ENCODE results near the gene WDR62. TPM values are rescaled to one million over a fixed set of nuclear protein-coding genes. Genes with fewer than 3 reads are reported as not detected.
"Not testable (repeated sequence)": the region's sequence is repeated elsewhere in the genome, so short reads cannot be mapped to it uniquely, and the experiment has no call there.

WDR62 gene
- polyA plus RNA-seq, 12 donors = 2.2 to 4.9 (median 3.1) TPM; not detected in 1

- peak; percentile 81 for DNase-seq
Measured at GRCh38 chr19:36032251-36033104, 22.2 kb upstream of the WDR62 start, which contains the start of gene CLIP3. Gene CLIP3, minus strand, starts transcription at chr19:36032873. Its CDS starts 516 bp downstream, at chr19:36032357.

- no peak for DNase-seq
Measured at GRCh38 chr19:36040495-36040894, 14.2 kb upstream of the WDR62 start.

DNA sequence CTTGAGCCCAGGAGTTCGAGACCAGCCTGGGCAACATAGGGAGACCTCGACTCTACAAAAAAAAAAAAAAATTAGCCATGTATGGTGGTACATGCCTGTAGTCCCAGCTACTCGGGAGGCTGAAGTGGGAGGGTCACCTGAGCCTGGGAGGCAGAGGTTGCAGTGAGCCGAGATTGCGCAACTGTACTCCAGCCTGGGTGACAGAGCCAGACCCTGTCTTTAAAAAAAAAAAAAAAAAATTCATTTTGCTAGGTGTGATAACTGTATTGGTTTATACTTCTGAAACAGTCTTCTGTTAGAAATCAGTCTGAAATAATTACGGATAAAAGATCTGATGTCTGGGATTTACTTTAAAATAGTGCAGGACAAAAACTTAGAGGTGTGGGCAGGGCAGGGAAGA, 13.6 kb upstream of the WDR62 start:
- not testable (repeated sequence) for DNase-seq

GRCh38 chr19:36041831-36042230, 12.9 kb upstream of the WDR62 start:
- DNase-seq = no peak

GRCh38 chr19:36043952-36044351, 10.7 kb upstream of the WDR62 start:
- DNase-seq = no peak

DNA sequence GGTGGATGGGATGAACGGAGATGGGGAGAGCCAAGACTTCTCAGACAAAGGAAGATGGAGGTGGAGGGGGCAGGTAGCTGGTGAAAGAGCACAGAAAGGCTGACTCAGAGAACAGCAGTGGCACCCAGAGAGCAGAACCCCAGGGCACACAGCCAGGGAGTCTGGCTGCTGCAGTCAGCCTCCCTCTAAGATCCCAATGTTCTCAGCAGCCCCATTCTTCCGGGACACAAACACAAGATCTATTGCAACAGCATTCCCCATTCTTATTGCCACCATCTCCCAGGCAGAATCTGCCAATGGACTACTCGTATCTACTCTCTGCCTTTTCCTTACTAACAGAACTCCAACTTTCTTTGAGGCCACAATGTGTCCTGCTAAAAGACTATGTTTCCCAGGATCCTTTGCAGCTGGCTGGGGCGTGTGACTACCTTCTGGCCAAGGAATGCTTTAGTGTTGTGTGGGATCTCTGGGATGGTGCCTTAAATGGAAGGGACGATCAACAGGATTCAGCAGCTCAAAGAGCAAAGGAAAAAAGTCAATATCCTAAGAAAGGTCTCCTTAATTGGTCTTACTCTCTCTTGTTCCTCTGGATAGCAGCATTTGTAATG, 8.2 kb upstream of the WDR62 start:
- no peak for DNase-seq

DNA sequence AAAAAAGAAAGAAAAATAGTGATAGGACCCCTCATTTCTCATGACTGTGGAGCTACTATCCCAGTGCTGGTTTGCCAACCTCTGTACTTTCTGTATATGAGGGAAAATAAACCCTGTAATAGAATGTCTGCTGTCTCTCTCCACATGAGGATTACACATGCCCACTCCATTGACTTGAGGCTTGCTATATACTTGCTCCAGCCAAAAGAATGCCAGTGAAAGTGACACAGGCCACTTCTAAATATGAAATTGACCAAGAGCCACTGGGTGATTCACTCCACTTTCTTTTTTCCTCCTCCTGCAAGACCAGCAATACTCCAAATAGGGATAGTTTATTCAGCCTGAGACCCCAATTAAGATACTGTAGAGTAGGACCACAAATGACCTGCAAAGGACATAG, 6.9 kb upstream of the WDR62 start:
- DNase-seq = no peak

GRCh38 chr19:36049080-36049698, 5.5 kb upstream of the WDR62 start:
- DNase-seq = no peak

DNA sequence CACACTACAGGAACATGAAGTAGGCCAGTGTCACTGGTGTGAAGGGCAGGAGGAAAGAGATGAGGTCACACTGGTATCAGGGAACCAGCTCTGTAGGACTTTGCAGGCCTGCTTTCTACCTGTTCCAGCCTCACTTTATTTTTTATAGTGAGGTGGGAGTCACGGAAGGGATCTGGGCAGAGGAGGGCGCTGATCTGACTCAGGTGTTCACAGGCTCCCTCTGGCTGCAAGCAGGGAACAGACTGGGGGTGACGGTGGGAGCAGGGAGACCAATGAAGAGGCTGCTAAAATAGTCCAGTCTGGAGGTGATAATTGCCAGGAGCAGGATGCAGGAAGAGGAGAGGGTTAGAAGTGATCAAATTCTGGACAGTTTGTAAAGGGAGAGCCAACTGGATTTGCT, 3.5 kb upstream of the WDR62 start:
- DNase-seq = no peak

- DNase-seq = no peak
Measured at GRCh38 chr19:36051637-36052036, 3.1 kb upstream of the WDR62 start.

GRCh38 chr19:36054119-36054732, 471 bp upstream of the WDR62 start, which contains the start of gene THAP8:
Gene THAP8, minus strand, starts transcription at chr19:36054285. Its CDS starts 68 bp downstream, at chr19:36054217.
- DNase-seq = peak; percentile 100

- DNase-seq = no peak
Measured at GRCh38 chr19:36058481-36059179, 3.9 kb downstream of the WDR62 start.

DNA sequence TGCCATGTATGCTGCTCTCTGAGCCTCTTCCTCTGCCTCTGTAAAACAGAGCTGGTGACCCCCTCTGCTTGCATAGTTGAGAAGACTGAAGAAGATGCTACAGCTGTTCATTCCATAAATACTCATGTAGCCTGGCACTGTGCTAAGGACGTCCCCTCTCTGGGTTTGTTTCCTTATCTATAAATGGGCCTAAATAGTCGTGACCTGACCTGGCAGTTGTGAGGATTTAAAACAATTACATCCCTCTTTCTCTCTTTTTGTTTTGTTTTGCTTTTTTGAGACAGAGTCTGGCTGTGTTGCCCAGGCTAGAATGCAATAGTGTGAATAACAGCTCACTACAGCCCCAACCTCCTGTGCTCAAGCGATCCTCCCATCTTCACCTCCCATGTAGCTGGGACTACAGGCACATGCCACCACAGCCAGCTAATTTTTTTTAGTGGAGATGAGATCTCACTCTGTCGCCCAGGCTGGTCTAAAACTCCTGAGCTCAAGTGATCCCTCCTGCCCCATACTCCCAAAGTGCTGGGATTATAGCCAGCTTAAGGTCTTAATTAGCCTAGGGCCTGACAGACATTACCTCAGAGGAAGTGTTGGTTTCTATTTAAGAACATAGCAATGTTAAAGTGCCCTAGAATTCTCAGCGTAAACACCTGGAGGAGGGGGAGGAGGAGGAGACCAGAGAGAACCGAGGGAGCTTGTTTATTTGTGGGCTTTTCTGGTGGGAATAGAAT, 4.6 kb downstream of the WDR62 start:
- no peak for DNase-seq

GRCh38 chr19:36060430-36060829, 5.7 kb downstream of the WDR62 start:
- DNase-seq = no peak

DNA sequence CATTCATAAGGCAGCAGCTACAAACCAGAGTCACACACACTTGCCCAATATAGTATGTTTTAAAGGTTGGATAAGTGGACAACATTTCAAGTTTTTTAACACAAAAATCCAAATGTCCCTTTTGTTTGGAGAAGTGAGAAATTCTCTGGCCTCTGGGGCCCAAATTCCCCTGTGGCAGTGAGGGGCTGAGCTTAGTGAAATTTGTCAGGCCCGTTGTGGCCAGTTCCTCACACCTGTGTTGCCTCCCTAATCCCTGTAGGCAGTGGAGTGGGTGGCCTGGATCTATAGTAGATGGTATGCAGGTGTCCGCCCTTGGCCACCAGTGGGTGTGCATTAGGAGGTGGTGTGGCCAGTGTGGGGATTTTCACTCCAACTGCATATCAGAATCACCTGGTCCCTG, 6.7 kb downstream of the WDR62 start:
- DNase-seq = no peak

- no peak for DNase-seq
Measured at GRCh38 chr19:36064826-36065225, 10.1 kb downstream of the WDR62 start.

GRCh38 chr19:36067681-36068080, 13.0 kb downstream of the WDR62 start:
- no peak for DNase-seq

DNA sequence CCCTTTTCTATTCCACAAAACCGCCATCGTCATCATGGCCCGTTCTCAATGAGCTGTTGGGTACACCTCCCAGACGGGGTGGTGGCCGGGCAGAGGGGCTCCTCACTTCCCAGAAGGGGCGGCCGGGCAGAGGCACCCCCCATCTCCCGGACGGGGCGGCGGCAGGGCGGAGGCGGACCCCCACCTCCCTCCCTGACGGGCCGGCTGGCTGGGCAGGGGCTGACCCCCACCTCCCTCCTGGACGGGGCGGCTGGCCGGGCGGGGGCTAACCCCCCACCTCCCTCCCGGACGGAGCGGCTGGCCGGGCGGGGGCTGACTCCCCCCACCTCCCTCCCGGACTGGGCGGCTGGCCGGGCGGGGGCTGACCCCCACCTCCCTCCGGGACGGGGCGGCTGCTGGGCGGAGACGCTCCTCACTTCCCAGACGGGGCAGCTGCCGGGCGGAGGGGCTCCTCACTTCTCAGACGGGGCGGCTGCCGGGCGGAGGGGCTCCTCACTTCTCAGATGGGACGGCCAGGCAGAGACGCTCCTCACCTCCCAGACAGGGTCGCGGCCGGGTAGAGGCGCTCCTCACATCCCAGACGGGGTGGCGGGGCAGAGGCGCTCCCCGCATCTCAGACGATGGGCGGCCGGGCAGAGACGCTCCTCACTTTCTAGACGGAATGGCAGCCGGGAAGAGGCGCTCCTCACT, 14.3 kb downstream of the WDR62 start:
- not testable (repeated sequence) for DNase-seq

GRCh38 chr19:36072081-36072480, 17.4 kb downstream of the WDR62 start:
- no peak for DNase-seq
